IMR-90 (cell line): ENCODE measurements around the gene NAPG.

Experiments used
- CTCF ChIP-seq: conservative IDR thresholded peaks from 2 replicates; pipeline ENCODE4 v1.5.1; 2012; ENCODE audit warnings: mild to moderate bottlenecking, low read depth, low read length, improper control_type of control experiment
- FOS ChIP-seq: fragments of 150-350 bp; IDR thresholded peaks from 2 replicates; pipeline ENCODE4 v1.6.1; 2016; ENCODE audit warnings: low read depth, low read length
- POLR2A ChIP-seq: IDR thresholded peaks from 2 replicates; pipeline ENCODE4 v1.6.1; 2012; ENCODE audit warnings: mild to moderate bottlenecking, low read depth, low read length
- RFX5 ChIP-seq: IDR thresholded peaks from 2 replicates; pipeline ENCODE4 v1.8.0; 2012; ENCODE audit warnings: low read depth, mild to moderate bottlenecking, low read length, moderate library complexity

- TF ChIP-seq POLR2A (no peak), FOS (no peak), CTCF (no peak), RFX5 (no peak)
These were observed 42.6 kb upstream of the NAPG start for GRCh38 chr18:10482985-10483949.
